PC-3 (cell line): Measurements from ENCODE around the gene IFT43. TPM values are rescaled to one million over a fixed set of nuclear protein-coding genes. Genes with fewer than 3 reads are reported as not detected.

ENCODE experiments used
- ATAC-seq: fragments of 200-7000 bp; cut with Tn5 transposase; 2 replicates; pipeline ENCODE4 v1.9.1; 2020; ENCODE audit warnings: mild to moderate bottlenecking, moderate library complexity
- BruUV-seq: library from RNA; stranded (reverse); fragments of 400-500 nt; replicated peaks from 2 replicates; lab custom pipeline; 2021; lab: Mats Ljungman, UMichigan
- CTCF ChIA-PET: fragments of 300-600 bp; sonication (Branson Sonifier 250); formaldehyde crosslinking; loops from one replicate; lab custom pipeline; 2022; ENCODE audit warnings: antibody characterized with exemption; lab: Charles Lee
- POLR2A ChIA-PET: fragments of 300-600 bp; sonication (Branson Sonifier 250); formaldehyde crosslinking; loops from one replicate; lab custom pipeline; 2022; ENCODE audit warnings: antibody characterized with exemption; ENCODE audit not compliant: unreplicated experiment; lab: Charles Lee
- DNase-seq: peaks from one replicate; pipeline ENCODE4 v3.0.0-alpha.2; 2015
- H2AFZ ChIP-seq: fragments of 300-600 bp; sonication (generic); 2 replicates; pipeline ENCODE4 v1.6.0; 2016; ENCODE audit warnings: antibody characterized with exemption, low read length
- H3F3A ChIP-seq: fragments of 300-600 bp; sonication (generic); one replicate; pipeline ENCODE4 v1.6.0; 2017; ENCODE audit warnings: antibody characterized with exemption, low read length, control low read depth, mild to moderate bottlenecking; ENCODE audit not compliant: unreplicated experiment
- H3K27ac ChIP-seq: fragments of 300-600 bp; sonication (generic); 2 replicates; pipeline ENCODE4 v1.5.1; 2016; ENCODE audit warnings: mild to moderate bottlenecking, low read length
- H3K27me3 ChIP-seq: fragments of 300-600 bp; sonication (generic); 2 replicates; pipeline ENCODE4 v1.6.1; 2016; ENCODE audit warnings: low read length, mixed read lengths
- H3K36me3 ChIP-seq: fragments of 300-600 bp; sonication (generic); 2 replicates; pipeline ENCODE4 v1.6.1; 2016; ENCODE audit warnings: low read depth, mixed run types, low read length, mixed read lengths
- H3K4me1 ChIP-seq: fragments of 300-600 bp; sonication (generic); 2 replicates; pipeline ENCODE4 v1.5.1; 2016; ENCODE audit warnings: low read length; ENCODE audit not compliant: insufficient read depth
- H3K4me2 ChIP-seq: fragments of 300-600 bp; sonication (generic); 2 replicates; pipeline ENCODE4 v1.6.0; 2016; ENCODE audit warnings: low read length
- H3K4me3 ChIP-seq: fragments of 300-600 bp; sonication (generic); 2 replicates; pipeline ENCODE4 v1.5.1; 2016; ENCODE audit warnings: mild to moderate bottlenecking, low read length, mixed read lengths
- H3K79me2 ChIP-seq: fragments of 300-600 bp; sonication (generic); 2 replicates; pipeline ENCODE4 v1.6.1; 2017; ENCODE audit warnings: low read length, mixed read lengths
- H3K9ac ChIP-seq: fragments of 300-600 bp; sonication (generic); 2 replicates; pipeline ENCODE4 v1.6.0; 2016; ENCODE audit warnings: mild to moderate bottlenecking, low read length
- H3K9me2 ChIP-seq: fragments of 300-600 bp; sonication (generic); replicated peaks from 2 replicates; pipeline ENCODE4 v1.6.1; 2016; ENCODE audit warnings: mixed run types, low read length, mixed read lengths
- H3K9me3 ChIP-seq: fragments of 300-600 bp; sonication (generic); 2 replicates; pipeline ENCODE4 v1.6.1; 2016; ENCODE audit warnings: low read length, mixed read lengths
- H4K20me1 ChIP-seq: fragments of 300-600 bp; sonication (generic); 2 replicates; pipeline ENCODE4 v1.6.1; 2016; ENCODE audit warnings: low read length, mixed read lengths
- EZH2 ChIP-seq: fragments of 300-600 bp; sonication (generic); IDR thresholded peaks from one replicate; pipeline ENCODE4 v1.6.1; 2017; ENCODE audit warnings: antibody characterized with exemption, mild to moderate bottlenecking, low read length; ENCODE audit not compliant: unreplicated experiment
- EZH2phosphoT487 ChIP-seq: fragments of 300-600 bp; sonication (generic); IDR thresholded peaks from 2 replicates; pipeline ENCODE4 v1.6.1; 2018; ENCODE audit warnings: mild to moderate bottlenecking, antibody characterized with exemption, low read length, borderline replicate concordance
- intact Hi-C: fragments of 100-400 bp; cut with micrococcal nuclease; formaldehyde crosslinking; loops from 2 replicates; pipeline ENCODE4 v1.9.0; 2023
- total RNA-seq: library from RNA; depleted of rRNA; stranded (reverse); fragments of >200 nt; gene quantifications from 2 replicates; pipeline ENCODE4 v1.2.3, GENCODE V29; 2014
- TF ChIP-seq, protein P1 (sequence below): fragments of 300-600 bp; sonication (generic); conservative IDR thresholded peaks from 2 replicates; pipeline ENCODE4 v1.5.1; 2017; ENCODE audit warnings: antibody characterized with exemption, low read depth, mild to moderate bottlenecking, low read length

The IFT43 gene
- total RNA-seq, 1 experiment from 2014 or later: 41.3 TPM

- Histone ChIP-seq H3K4me1 (peaks cover 28% of the 10 kb centered on the region), H3K4me2 (no peak overlapping the region), H3K27ac (no peak overlapping the region), H3K4me3 (no peak overlapping the region), H3F3A (no peaks in the 10 kb centered on the region), H3K36me3 (no peaks in the 10 kb centered on the region), H2AFZ (no peak overlapping the region), H3K9me2 (no peaks in the 10 kb centered on the region), H4K20me1 (no peaks in the 10 kb centered on the region), H3K9ac (no peak overlapping the region), H3K27me3 (no peaks in the 10 kb centered on the region), H3K9me3 (no peaks in the 10 kb centered on the region), H3K79me2 (peaks cover 8% of the 10 kb centered on the region; the same call in 1 of the 2 replicates)
- ATAC-seq (no peak), DNase-seq (no peak)
- intact Hi-C loops: loop anchor here (5.0 kb wide), 1 partner anchor 400 kb away; no protein-coding TSS in a partner anchor
- CTCF ChIA-PET: no interaction called here
- POLR2A ChIA-PET: no interaction called here
- TF ChIP-seq, protein P1, sequence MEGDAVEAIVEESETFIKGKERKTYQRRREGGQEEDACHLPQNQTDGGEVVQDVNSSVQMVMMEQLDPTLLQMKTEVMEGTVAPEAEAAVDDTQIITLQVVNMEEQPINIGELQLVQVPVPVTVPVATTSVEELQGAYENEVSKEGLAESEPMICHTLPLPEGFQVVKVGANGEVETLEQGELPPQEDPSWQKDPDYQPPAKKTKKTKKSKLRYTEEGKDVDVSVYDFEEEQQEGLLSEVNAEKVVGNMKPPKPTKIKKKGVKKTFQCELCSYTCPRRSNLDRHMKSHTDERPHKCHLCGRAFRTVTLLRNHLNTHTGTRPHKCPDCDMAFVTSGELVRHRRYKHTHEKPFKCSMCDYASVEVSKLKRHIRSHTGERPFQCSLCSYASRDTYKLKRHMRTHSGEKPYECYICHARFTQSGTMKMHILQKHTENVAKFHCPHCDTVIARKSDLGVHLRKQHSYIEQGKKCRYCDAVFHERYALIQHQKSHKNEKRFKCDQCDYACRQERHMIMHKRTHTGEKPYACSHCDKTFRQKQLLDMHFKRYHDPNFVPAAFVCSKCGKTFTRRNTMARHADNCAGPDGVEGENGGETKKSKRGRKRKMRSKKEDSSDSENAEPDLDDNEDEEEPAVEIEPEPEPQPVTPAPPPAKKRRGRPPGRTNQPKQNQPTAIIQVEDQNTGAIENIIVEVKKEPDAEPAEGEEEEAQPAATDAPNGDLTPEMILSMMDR: no peak
- TF ChIP-seq EZH2phosphoT487 (no peak), EZH2 (no peak)
- no TSS peak for BruUV-seq
Measured at GRCh38 chr14:75987201-75987970, 1.8 kb downstream of the IFT43 start.

- ATAC-seq (peak; percentile 23), DNase-seq (peak; percentile 60)
Measured at GRCh38 chr14:75989134-75989533, 3.6 kb downstream of the IFT43 start.

More at GRCh38 chr14:75989134-75989533, 3.6 kb downstream of the IFT43 start:
- CTCF ChIA-PET: no interaction called here
- Histone ChIP-seq H4K20me1 (no peaks in the 10 kb centered on the region), H3K4me2 (no peak overlapping the region), H3K4me1 (peaks cover 24% of the 10 kb centered on the region), H3F3A (no peaks in the 10 kb centered on the region), H3K9me3 (no peaks in the 10 kb centered on the region), H3K36me3 (no peaks in the 10 kb centered on the region), H3K9ac (no peak overlapping the region; the same call in 1 of the 2 replicates), H3K27ac (peak overlapping the region; percentile 59), H2AFZ (no peak overlapping the region), H3K4me3 (no peak overlapping the region), H3K9me2 (no peaks in the 10 kb centered on the region), H3K27me3 (no peaks in the 10 kb centered on the region), H3K79me2 (peaks cover 8% of the 10 kb centered on the region; the same call in 1 of the 2 replicates)
- intact Hi-C loops: loop anchor here (5.0 kb wide), 1 partner anchor 398 kb away; no protein-coding TSS in a partner anchor
- POLR2A ChIA-PET: no interaction called here
- TF ChIP-seq EZH2phosphoT487 (no peak), EZH2 (no peak)
- TF ChIP-seq, protein P1: no peak
- no TSS peak for BruUV-seq
